ENCODE results near the gene UBE2E2.

- TF ChIP-seq CTCF (IDR thresholded peaks at IDR 0.05; ENCODE audit: low read depth, low read length, poor library complexity, severe bottlenecking) (no peak), EZH2phosphoT487 (IDR thresholded peaks at IDR 0.05; ENCODE audit: borderline replicate concordance, low read length) (no peak)
Observed at GRCh38 chr3:23459889-23460546, 256.9 kb downstream of the UBE2E2 start.
